Upper lobe of right lung (tissue), 1 donor: Measurements from ENCODE around the gene NQO2. TPM values are rescaled to one million over a fixed set of nuclear protein-coding genes. Genes with fewer than 3 reads are reported as not detected.

ENCODE experiments used
- ATAC-seq: fragments of 200-7000 bp; cut with Tn5 transposase; one replicate; pipeline ENCODE4 v1.9.1; 2020; ENCODE audit warnings: mild to moderate bottlenecking, moderate library complexity
- DNase-seq: peaks from one replicate; pipeline ENCODE4 v3.0.0-alpha.2; 2020
- H3K27ac ChIP-seq: fragments of 200-600 bp; one replicate; pipeline ENCODE4 v1.8.0; 2022
- H3K27me3 ChIP-seq: fragments of 200-600 bp; one replicate; pipeline ENCODE4 v1.8.0; 2022; ENCODE audit warnings: mild to moderate bottlenecking
- H3K36me3 ChIP-seq: fragments of 200-600 bp; one replicate; pipeline ENCODE4 v1.8.0; 2022
- H3K4me1 ChIP-seq: fragments of 200-600 bp; one replicate; pipeline ENCODE4 v1.8.0; 2022
- H3K4me3 ChIP-seq: fragments of 200-600 bp; one replicate; pipeline ENCODE4 v1.8.0; 2022; ENCODE audit warnings: mild to moderate bottlenecking
- H3K9me3 ChIP-seq: fragments of 200-600 bp; one replicate; pipeline ENCODE4 v1.8.0; 2022
- intact Hi-C: fragments of 100-400 bp; cut with DNase I; formaldehyde crosslinking; loops from one replicate; pipeline ENCODE4 v1.11.0; 2022
- total RNA-seq: library from RNA; stranded (reverse); fragmentation: NEBNext Ultra II Directional; extraction: Animal tissue kit (Norgen Biotek cat#: 25700); gene quantifications from one replicate; pipeline ENCODE4 v1.2.1, GENCODE V29; 2021
- TF ChIP-seq, protein P1 (sequence below): fragments of 200-600 bp; IDR thresholded peaks from one replicate; pipeline ENCODE4 v1.8.0; 2022; ENCODE audit warnings: antibody characterized with exemption
- donor health status: DM: no; HTN: yes; CAD: no; lungs with severe emphysema.

The NQO2 gene
- total RNA-seq, 1 donor from 2014 or later: 20.6 TPM

DNA sequence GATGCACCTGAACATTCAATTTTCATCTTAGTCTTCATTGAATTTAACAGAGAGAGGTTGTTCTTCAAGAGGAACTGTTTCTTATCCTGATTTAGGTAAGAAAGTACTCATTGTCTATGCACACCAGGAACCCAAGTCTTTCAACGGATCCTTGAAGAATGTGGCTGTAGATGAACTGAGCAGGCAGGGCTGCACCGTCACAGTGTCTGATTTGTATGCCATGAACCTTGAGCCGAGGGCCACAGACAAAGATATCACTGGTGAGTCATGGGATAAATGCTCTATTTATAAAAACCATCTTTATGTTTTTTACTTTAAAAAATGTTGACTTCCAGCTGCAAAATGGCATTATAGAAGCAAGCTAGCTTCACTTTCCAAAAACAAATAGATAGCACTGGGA is 10.2 kb downstream of the NQO2 start:
- intact Hi-C loops: no loop called here
- Histone ChIP-seq H3K4me1 (no peaks in the 10 kb centered on the region), H3K27ac (no peak overlapping the region), H3K36me3 (peaks cover 64% of the 10 kb centered on the region), H3K27me3 (no peaks in the 10 kb centered on the region), H3K4me3 (no peak overlapping the region), H3K9me3 (peaks cover 15% of the 10 kb centered on the region)
- ATAC-seq (no peak), DNase-seq (no peak)
- TF ChIP-seq, protein P1, sequence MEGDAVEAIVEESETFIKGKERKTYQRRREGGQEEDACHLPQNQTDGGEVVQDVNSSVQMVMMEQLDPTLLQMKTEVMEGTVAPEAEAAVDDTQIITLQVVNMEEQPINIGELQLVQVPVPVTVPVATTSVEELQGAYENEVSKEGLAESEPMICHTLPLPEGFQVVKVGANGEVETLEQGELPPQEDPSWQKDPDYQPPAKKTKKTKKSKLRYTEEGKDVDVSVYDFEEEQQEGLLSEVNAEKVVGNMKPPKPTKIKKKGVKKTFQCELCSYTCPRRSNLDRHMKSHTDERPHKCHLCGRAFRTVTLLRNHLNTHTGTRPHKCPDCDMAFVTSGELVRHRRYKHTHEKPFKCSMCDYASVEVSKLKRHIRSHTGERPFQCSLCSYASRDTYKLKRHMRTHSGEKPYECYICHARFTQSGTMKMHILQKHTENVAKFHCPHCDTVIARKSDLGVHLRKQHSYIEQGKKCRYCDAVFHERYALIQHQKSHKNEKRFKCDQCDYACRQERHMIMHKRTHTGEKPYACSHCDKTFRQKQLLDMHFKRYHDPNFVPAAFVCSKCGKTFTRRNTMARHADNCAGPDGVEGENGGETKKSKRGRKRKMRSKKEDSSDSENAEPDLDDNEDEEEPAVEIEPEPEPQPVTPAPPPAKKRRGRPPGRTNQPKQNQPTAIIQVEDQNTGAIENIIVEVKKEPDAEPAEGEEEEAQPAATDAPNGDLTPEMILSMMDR: no peak

DNA sequence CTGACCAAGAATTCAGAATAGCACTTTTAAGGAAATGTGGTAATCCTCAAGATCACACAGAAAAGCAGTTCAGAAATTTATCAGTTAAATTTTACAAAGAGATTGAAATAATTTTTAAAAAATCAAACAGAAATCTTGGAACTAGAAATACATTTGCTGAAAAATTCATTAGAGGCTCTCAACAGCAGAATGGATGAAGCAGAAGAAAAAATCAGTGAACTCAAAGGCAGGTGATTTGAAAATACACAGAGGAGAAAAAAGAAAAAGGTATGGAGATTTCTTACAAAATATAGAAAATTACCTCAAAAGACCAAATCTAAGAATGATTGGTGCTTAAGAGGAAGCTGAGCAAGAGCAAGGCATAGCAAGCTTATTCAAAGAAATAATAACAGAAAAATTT is 11.5 kb downstream of the NQO2 start:
- ATAC-seq: no peak
- peaks cover 15% of the 10 kb centered on the region for H3K9me3 ChIP-seq
- no peak overlapping the region for H3K27ac ChIP-seq
- no peak for DNase-seq
- peaks cover 63% of the 10 kb centered on the region for H3K36me3 ChIP-seq
- no peaks in the 10 kb centered on the region for H3K27me3 ChIP-seq
- TF ChIP-seq, protein P1: no peak
- H3K4me3 ChIP-seq: no peak overlapping the region
- intact Hi-C loops: no loop called here
- H3K4me1 ChIP-seq: no peaks in the 10 kb centered on the region

- no peaks in the 10 kb centered on the region for H3K4me1 ChIP-seq
- no peak overlapping the region for H3K4me3 ChIP-seq
- intact Hi-C loops: no loop called here
- H3K27me3 ChIP-seq: no peaks in the 10 kb centered on the region
- no peak overlapping the region for H3K27ac ChIP-seq
- ATAC-seq: no peak
- H3K9me3 ChIP-seq: peaks cover 15% of the 10 kb centered on the region
- peaks cover 62% of the 10 kb centered on the region for H3K36me3 ChIP-seq
- DNase-seq: no peak
- TF ChIP-seq, protein P1: no peak
Observed at GRCh38 chr6:3011592-3011991, 11.9 kb downstream of the NQO2 start.

- TF ChIP-seq, protein P1: no peak
- no peak overlapping the region for H3K27ac ChIP-seq
- no peak for DNase-seq
- H3K36me3 ChIP-seq: peaks cover 57% of the 10 kb centered on the region
- no peaks in the 10 kb centered on the region for H3K27me3 ChIP-seq
- no peaks in the 10 kb centered on the region for H3K4me1 ChIP-seq
- intact Hi-C loops: no loop called here
- peaks cover 15% of the 10 kb centered on the region for H3K9me3 ChIP-seq
- no peak overlapping the region for H3K4me3 ChIP-seq
- peak; percentile 86 for ATAC-seq
Observed at GRCh38 chr6:3013486-3013885, 13.8 kb downstream of the NQO2 start.

DNA sequence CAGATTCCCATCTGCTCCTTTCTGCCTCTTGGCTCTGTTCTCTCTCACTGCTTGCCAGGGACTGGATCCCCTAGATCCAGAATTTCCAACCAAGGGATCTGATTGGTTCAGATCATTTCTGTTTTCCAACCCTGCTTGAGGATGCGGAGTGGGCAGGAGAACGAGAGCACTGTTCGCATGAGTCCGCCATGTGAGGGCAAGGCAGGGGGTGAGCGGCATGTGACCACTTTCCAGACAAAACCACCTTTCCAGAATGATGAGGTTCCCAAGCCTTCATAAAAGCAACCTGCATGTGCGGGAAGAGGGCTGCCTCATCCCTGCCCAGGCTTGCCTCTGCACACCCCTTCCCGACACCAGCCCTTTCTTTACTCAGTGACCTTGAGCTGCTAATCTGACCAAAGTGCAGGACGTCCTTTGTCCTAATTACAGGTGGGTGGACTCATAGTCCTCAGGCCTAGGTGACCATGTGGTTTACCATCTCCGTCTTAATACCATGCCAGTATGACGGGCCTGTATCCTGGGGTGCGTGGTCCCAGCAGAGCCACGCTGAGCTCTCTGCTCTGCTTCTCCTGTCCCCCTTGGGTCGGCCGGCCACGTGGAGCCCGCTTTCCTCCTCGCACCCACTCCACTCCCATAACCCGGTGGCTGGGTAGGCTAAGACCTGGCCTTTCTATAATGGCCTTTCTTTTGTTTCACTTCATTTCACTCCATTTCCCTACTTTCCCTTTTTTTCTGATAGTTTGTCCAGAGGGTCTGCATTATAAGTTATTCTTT is 14.4 kb downstream of the NQO2 start:
- ATAC-seq (no peak), DNase-seq (no peak)
- H3K27ac ChIP-seq: no peak overlapping the region
- H3K4me3 ChIP-seq: no peak overlapping the region
- no peaks in the 10 kb centered on the region for H3K4me1 ChIP-seq
- H3K36me3 ChIP-seq: peaks cover 51% of the 10 kb centered on the region
- intact Hi-C loops: no loop called here
- H3K27me3 ChIP-seq: no peaks in the 10 kb centered on the region
- H3K9me3 ChIP-seq: peaks cover 15% of the 10 kb centered on the region
- TF ChIP-seq, protein P1: no peak

DNA sequence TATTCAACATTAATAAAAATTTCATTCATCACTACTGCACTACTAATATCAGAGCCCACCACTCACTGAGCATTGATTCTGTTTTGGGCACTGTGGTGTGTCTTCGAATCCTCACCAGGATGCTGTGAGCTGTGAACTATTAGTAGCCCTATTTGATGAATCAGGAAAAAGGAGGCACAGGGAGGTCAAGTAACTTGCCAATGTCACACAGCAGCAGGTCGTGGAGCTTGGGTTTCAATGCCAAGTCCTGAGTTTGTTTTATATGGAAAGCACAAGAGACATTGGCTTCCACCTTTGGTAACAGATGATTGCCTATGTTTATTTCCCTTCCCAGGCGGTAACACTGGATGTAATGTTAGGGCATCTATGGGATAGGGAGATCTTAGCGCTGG is 15.0 kb downstream of the NQO2 start:
- Histone ChIP-seq H3K27ac (no peak overlapping the region), H3K4me3 (no peak overlapping the region), H3K9me3 (peaks cover 15% of the 10 kb centered on the region), H3K4me1 (no peaks in the 10 kb centered on the region), H3K36me3 (peaks cover 48% of the 10 kb centered on the region), H3K27me3 (no peaks in the 10 kb centered on the region)
- ATAC-seq (no peak), DNase-seq (no peak)
- intact Hi-C loops: no loop called here
- TF ChIP-seq, protein P1: no peak
